PC-3 (cell line): ENCODE data around the gene TRIP12.

Source experiments
- EZH2 ChIP-seq: fragments of 300-600 bp; sonication (generic); IDR thresholded peaks from one replicate; pipeline ENCODE4 v1.6.1; 2017; ENCODE audit warnings: antibody characterized with exemption, mild to moderate bottlenecking, low read length; ENCODE audit not compliant: unreplicated experiment
- EZH2phosphoT487 ChIP-seq: fragments of 300-600 bp; sonication (generic); IDR thresholded peaks from 2 replicates; pipeline ENCODE4 v1.6.1; 2018; ENCODE audit warnings: mild to moderate bottlenecking, antibody characterized with exemption, low read length, borderline replicate concordance
- TF ChIP-seq, protein P1 (sequence below): fragments of 300-600 bp; sonication (generic); conservative IDR thresholded peaks from 2 replicates; pipeline ENCODE4 v1.5.1; 2017; ENCODE audit warnings: antibody characterized with exemption, low read depth, mild to moderate bottlenecking, low read length

DNA sequence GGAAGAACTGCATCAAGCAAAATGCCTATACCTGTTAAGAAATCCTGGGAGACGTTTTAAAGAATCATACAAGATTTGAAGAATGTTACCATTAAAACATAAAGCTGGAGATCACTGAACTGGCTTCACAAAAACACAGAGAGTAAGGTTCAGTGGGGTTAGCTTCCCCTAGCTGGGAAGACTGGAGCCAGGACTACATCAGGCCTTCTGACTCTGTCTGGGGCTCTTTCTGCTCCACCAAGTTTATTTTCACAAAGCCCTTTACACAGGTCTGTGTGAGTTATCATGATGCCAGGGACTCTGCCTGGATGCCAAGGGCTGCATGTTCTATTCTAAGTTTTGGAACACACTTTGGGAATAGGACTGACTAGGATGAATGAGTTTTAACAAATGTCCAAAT lies 160.1 kb downstream of the TRIP12 start:
- TF ChIP-seq EZH2 (no peak), EZH2phosphoT487 (no peak)
- TF ChIP-seq, protein P1, sequence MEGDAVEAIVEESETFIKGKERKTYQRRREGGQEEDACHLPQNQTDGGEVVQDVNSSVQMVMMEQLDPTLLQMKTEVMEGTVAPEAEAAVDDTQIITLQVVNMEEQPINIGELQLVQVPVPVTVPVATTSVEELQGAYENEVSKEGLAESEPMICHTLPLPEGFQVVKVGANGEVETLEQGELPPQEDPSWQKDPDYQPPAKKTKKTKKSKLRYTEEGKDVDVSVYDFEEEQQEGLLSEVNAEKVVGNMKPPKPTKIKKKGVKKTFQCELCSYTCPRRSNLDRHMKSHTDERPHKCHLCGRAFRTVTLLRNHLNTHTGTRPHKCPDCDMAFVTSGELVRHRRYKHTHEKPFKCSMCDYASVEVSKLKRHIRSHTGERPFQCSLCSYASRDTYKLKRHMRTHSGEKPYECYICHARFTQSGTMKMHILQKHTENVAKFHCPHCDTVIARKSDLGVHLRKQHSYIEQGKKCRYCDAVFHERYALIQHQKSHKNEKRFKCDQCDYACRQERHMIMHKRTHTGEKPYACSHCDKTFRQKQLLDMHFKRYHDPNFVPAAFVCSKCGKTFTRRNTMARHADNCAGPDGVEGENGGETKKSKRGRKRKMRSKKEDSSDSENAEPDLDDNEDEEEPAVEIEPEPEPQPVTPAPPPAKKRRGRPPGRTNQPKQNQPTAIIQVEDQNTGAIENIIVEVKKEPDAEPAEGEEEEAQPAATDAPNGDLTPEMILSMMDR, result no peak
